GM23338 (cell line): ENCODE results near the gene NRG3.

ENCODE experiments used
- EZH2 ChIP-seq: fragments of 200-600 bp; sonication (generic); IDR thresholded peaks from one replicate; pipeline ENCODE4 v1.8.0; 2017; ENCODE audit warnings: antibody characterized with exemption, mild to moderate bottlenecking, low read depth; ENCODE audit not compliant: unreplicated experiment
- EZH2phosphoT487 ChIP-seq: fragments of 200-600 bp; sonication (generic); IDR thresholded peaks from one replicate; pipeline ENCODE4 v1.8.1; 2018; ENCODE audit warnings: antibody characterized with exemption; ENCODE audit not compliant: unreplicated experiment
- NANOG ChIP-seq: IDR thresholded peaks from 2 replicates; pipeline ENCODE4 v1.6.1; 2016; ENCODE audit warnings: antibody characterized with exemption, borderline replicate concordance
- POLR2AphosphoS5 ChIP-seq: IDR thresholded peaks from 2 replicates; pipeline ENCODE4 v1.6.1; 2016; ENCODE audit warnings: antibody characterized with exemption, low read depth
- STAT1 ChIP-seq: IDR thresholded peaks from one replicate; pipeline ENCODE4 v1.6.1; 2016; ENCODE audit warnings: antibody characterized with exemption; ENCODE audit not compliant: unreplicated experiment
- TF ChIP-seq, protein P1 (sequence below): IDR thresholded peaks from one replicate; pipeline ENCODE4 v1.6.1; 2018; ENCODE audit warnings: antibody characterized with exemption; ENCODE audit not compliant: unreplicated experiment
- TF ChIP-seq, protein P2 (sequence below), 2 experiments: fragments of 200-600 bp in 1 of 2; sonication (generic) in 1 of 2; conservative IDR thresholded peaks; 2 replicates each; pipeline versions ENCODE4 v1.5.1 to v1.6.1; 2016 to 2017; ENCODE audit warnings: antibody characterized with exemption in 2 of 2, low read depth in 2 of 2, mild to moderate bottlenecking in 2 of 2, moderate library complexity in 1 of 2
- TF ChIP-seq, protein P3 (sequence below): fragments of 250-450 bp; sonication (Bioruptor Pico); IDR thresholded peaks from 2 replicates; pipeline ENCODE4 v1.5.0; 2020; ENCODE audit warnings: mild to moderate bottlenecking, moderate library complexity
- TF ChIP-seq, protein P4 (sequence below): IDR thresholded peaks from 2 replicates; pipeline ENCODE4 v1.6.1; 2016; ENCODE audit warnings: antibody characterized with exemption

DNA sequence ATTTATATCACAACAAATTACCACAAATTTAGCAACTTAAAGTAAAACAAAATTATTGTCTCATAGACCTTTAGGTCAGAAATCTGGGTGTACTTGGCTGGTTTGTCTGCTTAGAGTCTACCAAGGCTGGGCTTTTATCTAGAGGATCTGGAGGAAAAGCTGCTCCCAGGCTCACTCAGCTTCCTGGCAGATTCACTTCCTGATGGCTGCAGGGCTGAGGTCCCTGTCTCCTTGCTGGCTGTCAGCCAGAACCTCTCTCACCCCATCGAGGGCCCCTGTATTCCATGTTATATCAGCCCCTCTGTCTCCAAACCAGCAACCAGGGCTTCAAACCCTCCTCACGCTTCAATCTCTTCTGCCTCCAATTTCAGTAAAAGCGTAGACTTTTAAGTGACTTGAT lies 734.9 kb downstream of the NRG3 start:
- TF ChIP-seq, protein P1, sequence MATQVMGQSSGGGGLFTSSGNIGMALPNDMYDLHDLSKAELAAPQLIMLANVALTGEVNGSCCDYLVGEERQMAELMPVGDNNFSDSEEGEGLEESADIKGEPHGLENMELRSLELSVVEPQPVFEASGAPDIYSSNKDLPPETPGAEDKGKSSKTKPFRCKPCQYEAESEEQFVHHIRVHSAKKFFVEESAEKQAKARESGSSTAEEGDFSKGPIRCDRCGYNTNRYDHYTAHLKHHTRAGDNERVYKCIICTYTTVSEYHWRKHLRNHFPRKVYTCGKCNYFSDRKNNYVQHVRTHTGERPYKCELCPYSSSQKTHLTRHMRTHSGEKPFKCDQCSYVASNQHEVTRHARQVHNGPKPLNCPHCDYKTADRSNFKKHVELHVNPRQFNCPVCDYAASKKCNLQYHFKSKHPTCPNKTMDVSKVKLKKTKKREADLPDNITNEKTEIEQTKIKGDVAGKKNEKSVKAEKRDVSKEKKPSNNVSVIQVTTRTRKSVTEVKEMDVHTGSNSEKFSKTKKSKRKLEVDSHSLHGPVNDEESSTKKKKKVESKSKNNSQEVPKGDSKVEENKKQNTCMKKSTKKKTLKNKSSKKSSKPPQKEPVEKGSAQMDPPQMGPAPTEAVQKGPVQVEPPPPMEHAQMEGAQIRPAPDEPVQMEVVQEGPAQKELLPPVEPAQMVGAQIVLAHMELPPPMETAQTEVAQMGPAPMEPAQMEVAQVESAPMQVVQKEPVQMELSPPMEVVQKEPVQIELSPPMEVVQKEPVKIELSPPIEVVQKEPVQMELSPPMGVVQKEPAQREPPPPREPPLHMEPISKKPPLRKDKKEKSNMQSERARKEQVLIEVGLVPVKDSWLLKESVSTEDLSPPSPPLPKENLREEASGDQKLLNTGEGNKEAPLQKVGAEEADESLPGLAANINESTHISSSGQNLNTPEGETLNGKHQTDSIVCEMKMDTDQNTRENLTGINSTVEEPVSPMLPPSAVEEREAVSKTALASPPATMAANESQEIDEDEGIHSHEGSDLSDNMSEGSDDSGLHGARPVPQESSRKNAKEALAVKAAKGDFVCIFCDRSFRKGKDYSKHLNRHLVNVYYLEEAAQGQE: no peak
- TF ChIP-seq, protein P2, sequence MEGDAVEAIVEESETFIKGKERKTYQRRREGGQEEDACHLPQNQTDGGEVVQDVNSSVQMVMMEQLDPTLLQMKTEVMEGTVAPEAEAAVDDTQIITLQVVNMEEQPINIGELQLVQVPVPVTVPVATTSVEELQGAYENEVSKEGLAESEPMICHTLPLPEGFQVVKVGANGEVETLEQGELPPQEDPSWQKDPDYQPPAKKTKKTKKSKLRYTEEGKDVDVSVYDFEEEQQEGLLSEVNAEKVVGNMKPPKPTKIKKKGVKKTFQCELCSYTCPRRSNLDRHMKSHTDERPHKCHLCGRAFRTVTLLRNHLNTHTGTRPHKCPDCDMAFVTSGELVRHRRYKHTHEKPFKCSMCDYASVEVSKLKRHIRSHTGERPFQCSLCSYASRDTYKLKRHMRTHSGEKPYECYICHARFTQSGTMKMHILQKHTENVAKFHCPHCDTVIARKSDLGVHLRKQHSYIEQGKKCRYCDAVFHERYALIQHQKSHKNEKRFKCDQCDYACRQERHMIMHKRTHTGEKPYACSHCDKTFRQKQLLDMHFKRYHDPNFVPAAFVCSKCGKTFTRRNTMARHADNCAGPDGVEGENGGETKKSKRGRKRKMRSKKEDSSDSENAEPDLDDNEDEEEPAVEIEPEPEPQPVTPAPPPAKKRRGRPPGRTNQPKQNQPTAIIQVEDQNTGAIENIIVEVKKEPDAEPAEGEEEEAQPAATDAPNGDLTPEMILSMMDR (conservative IDR thresholded peaks at IDR 0.05; ENCODE audit: low read depth in 2 of 2): no peak
- TF ChIP-seq EZH2phosphoT487 (no peak), EZH2 (no peak), POLR2AphosphoS5 (no peak), NANOG (no peak), STAT1 (no peak)
- TF ChIP-seq, protein P3, sequence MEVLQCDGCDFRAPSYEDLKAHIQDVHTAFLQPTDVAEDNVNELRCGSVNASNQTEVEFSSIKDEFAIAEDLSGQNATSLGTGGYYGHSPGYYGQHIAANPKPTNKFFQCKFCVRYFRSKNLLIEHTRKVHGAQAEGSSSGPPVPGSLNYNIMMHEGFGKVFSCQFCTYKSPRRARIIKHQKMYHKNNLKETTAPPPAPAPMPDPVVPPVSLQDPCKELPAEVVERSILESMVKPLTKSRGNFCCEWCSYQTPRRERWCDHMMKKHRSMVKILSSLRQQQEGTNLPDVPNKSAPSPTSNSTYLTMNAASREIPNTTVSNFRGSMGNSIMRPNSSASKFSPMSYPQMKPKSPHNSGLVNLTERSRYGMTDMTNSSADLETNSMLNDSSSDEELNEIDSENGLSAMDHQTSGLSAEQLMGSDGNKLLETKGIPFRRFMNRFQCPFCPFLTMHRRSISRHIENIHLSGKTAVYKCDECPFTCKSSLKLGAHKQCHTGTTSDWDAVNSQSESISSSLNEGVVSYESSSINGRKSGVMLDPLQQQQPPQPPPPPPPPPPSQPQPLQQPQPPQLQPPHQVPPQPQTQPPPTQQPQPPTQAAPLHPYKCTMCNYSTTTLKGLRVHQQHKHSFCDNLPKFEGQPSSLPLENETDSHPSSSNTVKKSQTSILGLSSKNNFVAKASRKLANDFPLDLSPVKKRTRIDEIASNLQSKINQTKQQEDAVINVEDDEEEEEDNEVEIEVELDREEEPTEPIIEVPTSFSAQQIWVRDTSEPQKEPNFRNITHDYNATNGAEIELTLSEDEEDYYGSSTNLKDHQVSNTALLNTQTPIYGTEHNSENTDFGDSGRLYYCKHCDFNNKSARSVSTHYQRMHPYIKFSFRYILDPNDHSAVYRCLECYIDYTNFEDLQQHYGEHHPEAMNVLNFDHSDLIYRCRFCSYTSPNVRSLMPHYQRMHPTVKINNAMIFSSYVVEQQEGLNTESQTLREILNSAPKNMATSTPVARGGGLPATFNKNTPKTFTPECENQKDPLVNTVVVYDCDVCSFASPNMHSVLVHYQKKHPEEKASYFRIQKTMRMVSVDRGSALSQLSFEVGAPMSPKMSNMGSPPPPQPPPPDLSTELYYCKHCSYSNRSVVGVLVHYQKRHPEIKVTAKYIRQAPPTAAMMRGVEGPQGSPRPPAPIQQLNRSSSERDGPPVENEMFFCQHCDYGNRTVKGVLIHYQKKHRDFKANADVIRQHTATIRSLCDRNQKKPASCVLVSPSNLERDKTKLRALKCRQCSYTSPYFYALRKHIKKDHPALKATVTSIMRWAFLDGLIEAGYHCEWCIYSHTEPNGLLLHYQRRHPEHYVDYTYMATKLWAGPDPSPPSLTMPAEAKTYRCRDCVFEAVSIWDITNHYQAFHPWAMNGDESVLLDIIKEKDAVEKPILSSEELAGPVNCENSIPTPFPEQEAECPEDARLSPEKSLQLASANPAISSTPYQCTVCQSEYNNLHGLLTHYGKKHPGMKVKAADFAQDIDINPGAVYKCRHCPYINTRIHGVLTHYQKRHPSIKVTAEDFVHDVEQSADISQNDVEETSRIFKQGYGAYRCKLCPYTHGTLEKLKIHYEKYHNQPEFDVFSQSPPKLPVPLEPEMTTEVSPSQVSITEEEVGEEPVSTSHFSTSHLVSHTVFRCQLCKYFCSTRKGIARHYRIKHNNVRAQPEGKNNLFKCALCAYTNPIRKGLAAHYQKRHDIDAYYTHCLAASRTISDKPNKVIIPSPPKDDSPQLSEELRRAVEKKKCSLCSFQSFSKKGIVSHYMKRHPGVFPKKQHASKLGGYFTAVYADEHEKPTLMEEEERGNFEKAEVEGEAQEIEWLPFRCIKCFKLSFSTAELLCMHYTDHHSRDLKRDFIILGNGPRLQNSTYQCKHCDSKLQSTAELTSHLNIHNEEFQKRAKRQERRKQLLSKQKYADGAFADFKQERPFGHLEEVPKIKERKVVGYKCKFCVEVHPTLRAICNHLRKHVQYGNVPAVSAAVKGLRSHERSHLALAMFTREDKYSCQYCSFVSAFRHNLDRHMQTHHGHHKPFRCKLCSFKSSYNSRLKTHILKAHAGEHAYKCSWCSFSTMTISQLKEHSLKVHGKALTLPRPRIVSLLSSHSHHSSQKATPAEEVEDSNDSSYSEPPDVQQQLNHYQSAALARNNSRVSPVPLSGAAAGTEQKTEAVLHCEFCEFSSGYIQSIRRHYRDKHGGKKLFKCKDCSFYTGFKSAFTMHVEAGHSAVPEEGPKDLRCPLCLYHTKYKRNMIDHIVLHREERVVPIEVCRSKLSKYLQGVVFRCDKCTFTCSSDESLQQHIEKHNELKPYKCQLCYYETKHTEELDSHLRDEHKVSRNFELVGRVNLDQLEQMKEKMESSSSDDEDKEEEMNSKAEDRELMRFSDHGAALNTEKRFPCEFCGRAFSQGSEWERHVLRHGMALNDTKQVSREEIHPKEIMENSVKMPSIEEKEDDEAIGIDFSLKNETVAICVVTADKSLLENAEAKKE (CRISPR knock-in tag): no peak
- TF ChIP-seq, protein P4, sequence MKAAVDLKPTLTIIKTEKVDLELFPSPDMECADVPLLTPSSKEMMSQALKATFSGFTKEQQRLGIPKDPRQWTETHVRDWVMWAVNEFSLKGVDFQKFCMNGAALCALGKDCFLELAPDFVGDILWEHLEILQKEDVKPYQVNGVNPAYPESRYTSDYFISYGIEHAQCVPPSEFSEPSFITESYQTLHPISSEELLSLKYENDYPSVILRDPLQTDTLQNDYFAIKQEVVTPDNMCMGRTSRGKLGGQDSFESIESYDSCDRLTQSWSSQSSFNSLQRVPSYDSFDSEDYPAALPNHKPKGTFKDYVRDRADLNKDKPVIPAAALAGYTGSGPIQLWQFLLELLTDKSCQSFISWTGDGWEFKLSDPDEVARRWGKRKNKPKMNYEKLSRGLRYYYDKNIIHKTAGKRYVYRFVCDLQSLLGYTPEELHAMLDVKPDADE: no peak
